ENCODE measurements around the gene PIP4K2C.

- TF ChIP-seq CTCF (IDR thresholded peaks at IDR 0.05; ENCODE audit: insufficient read depth, low read length) (no peak), REST (IDR thresholded peaks at IDR 0.05; ENCODE audit: insufficient replicate concordance, low read depth) (no peak), POLR2AphosphoS5 (IDR thresholded peaks at IDR 0.05; ENCODE audit: low read depth) (no peak), SPI1 (IDR thresholded peaks at IDR 0.05; ENCODE audit: borderline replicate concordance, low read depth) (no peak), GABPA (IDR thresholded peaks at IDR 0.05; ENCODE audit: low read depth) (no peak)
These were observed 37.5 kb downstream of the PIP4K2C start for GRCh38 chr12:57628280-57629191.
